Measurements from ENCODE around the gene ZNF674. TPM values are rescaled to one million over a fixed set of nuclear protein-coding genes. Genes with fewer than 3 reads are reported as not detected.
"Not testable (repeated sequence)": the region's sequence is repeated elsewhere in the genome, so short reads cannot be mapped to it uniquely, and the experiment has no call there.

The ZNF674 gene
- total RNA-seq, 1 experiment from 2014 or later: 5.8 TPM

- POLR2A ChIA-PET (ENCODE audit: low non-redundant PET); H3K27ac ChIP-seq (ENCODE audit: low read depth, low read length, poor library complexity, severe bottlenecking); CTCF ChIA-PET; H3K9me3 ChIP-seq (ENCODE audit: low read depth, low read length, poor library complexity, severe bottlenecking); DNase-seq (ENCODE audit: low spot score); H3K4me1 ChIP-seq (ENCODE audit: insufficient read depth, low read length, poor library complexity, severe bottlenecking); BruUV-seq (replicated peaks); H3K27me3 ChIP-seq (replicated peaks; ENCODE audit: insufficient read depth, low read depth, low read length, poor library complexity); intact Hi-C loops (cut with micrococcal nuclease; ENCODE audit: unreplicated experiment); H3K4me3 ChIP-seq (ENCODE audit: low read depth, low read length, poor library complexity, severe bottlenecking); H3K36me3 ChIP-seq (ENCODE audit: insufficient read depth, low read length, poor library complexity, severe bottlenecking): not testable (repeated sequence)
These were observed 15.3 kb downstream of the ZNF674 start for GRCh38 chrX:46529740-46530403.

- H3K27ac ChIP-seq (ENCODE audit: low read depth, low read length, poor library complexity, severe bottlenecking); POLR2A ChIA-PET (ENCODE audit: low non-redundant PET); DNase-seq (ENCODE audit: low spot score); CTCF ChIA-PET; H3K36me3 ChIP-seq (ENCODE audit: insufficient read depth, low read length, poor library complexity, severe bottlenecking); H3K27me3 ChIP-seq (replicated peaks; ENCODE audit: insufficient read depth, low read depth, low read length, poor library complexity); intact Hi-C loops (cut with micrococcal nuclease; ENCODE audit: unreplicated experiment); H3K4me3 ChIP-seq (ENCODE audit: low read depth, low read length, poor library complexity, severe bottlenecking); BruUV-seq (replicated peaks); H3K9me3 ChIP-seq (ENCODE audit: low read depth, low read length, poor library complexity, severe bottlenecking); H3K4me1 ChIP-seq (ENCODE audit: insufficient read depth, low read length, poor library complexity, severe bottlenecking): not testable (repeated sequence)
These were observed 16.6 kb downstream of the ZNF674 start for GRCh38 chrX:46528640-46529039.

GRCh38 chrX:46506076-46506475 lies 39.1 kb downstream of the ZNF674 start:
- POLR2A ChIA-PET (ENCODE audit: low non-redundant PET): no interaction called here

GRCh38 chrX:46502848-46503247 lies 42.4 kb downstream of the ZNF674 start:
- DNase-seq (ENCODE audit: low spot score): no peak
- no peak overlapping the region for H3K27ac ChIP-seq (ENCODE audit: low read depth, low read length, poor library complexity, severe bottlenecking)
- CTCF ChIA-PET: no interaction called here
- peaks cover 51% of the 10 kb centered on the region for H3K9me3 ChIP-seq (ENCODE audit: low read depth, low read length, poor library complexity, severe bottlenecking)
- POLR2A ChIA-PET (ENCODE audit: low non-redundant PET): no interaction called here
- H3K4me3 ChIP-seq (ENCODE audit: low read depth, low read length, poor library complexity, severe bottlenecking): no peak overlapping the region
- intact Hi-C loops (cut with micrococcal nuclease; ENCODE audit: unreplicated experiment): no loop called here
- no peaks in the 10 kb centered on the region for H3K36me3 ChIP-seq (ENCODE audit: insufficient read depth, low read length, poor library complexity, severe bottlenecking)
- no TSS peak for BruUV-seq (replicated peaks)
- no peak for TF ChIP-seq CTCF (conservative IDR thresholded peaks at IDR 0.05; ENCODE audit: low read depth, low read length)
- TF ChIP-seq EZH2 (IDR thresholded peaks at IDR 0.05; ENCODE audit: borderline replicate concordance, low read depth, low read length, poor library complexity, severe bottlenecking): no peak
- H3K4me1 ChIP-seq (ENCODE audit: insufficient read depth, low read length, poor library complexity, severe bottlenecking): no peaks in the 10 kb centered on the region
- H3K27me3 ChIP-seq (replicated peaks; ENCODE audit: insufficient read depth, low read depth, low read length, poor library complexity): no peaks in the 10 kb centered on the region

More at GRCh38 chrX:46506076-46506475, 39.1 kb downstream of the ZNF674 start:
- DNase-seq (ENCODE audit: low spot score): no peak
- BruUV-seq (replicated peaks): no TSS peak
- CTCF ChIA-PET: no interaction called here
- Histone ChIP-seq H3K36me3 (ENCODE audit: insufficient read depth, low read length, poor library complexity, severe bottlenecking) (no peaks in the 10 kb centered on the region), H3K27ac (ENCODE audit: low read depth, low read length, poor library complexity, severe bottlenecking) (no peak overlapping the region), H3K27me3 (replicated peaks; ENCODE audit: insufficient read depth, low read depth, low read length, poor library complexity) (no peaks in the 10 kb centered on the region), H3K9me3 (ENCODE audit: low read depth, low read length, poor library complexity, severe bottlenecking) (peaks cover 24% of the 10 kb centered on the region), H3K4me1 (ENCODE audit: insufficient read depth, low read length, poor library complexity, severe bottlenecking) (no peaks in the 10 kb centered on the region), H3K4me3 (ENCODE audit: low read depth, low read length, poor library complexity, severe bottlenecking) (no peak overlapping the region)
- no peak for TF ChIP-seq EZH2 (IDR thresholded peaks at IDR 0.05; ENCODE audit: borderline replicate concordance, low read depth, low read length, poor library complexity, severe bottlenecking)
- TF ChIP-seq CTCF (conservative IDR thresholded peaks at IDR 0.05; ENCODE audit: low read depth, low read length): no peak
- intact Hi-C loops (cut with micrococcal nuclease; ENCODE audit: unreplicated experiment): no loop called here
